Panc1 (cell line): Measurements from ENCODE around the gene CWF19L2. TPM values are rescaled to one million over a fixed set of nuclear protein-coding genes. Genes with fewer than 3 reads are reported as not detected.

Experiments
- ATAC-seq: fragments of 200-7000 bp; cut with Tn5 transposase; 2 replicates; pipeline ENCODE4 v1.9.1; 2020; ENCODE audit warnings: mild to moderate bottlenecking, moderate library complexity
- BruUV-seq: library from RNA; stranded (reverse); fragments of 400-500 nt; replicated peaks from 2 replicates; lab custom pipeline; 2021; lab: Mats Ljungman, UMichigan
- CTCF ChIA-PET: fragments of 300-600 bp; sonication (Branson Sonifier 250); formaldehyde crosslinking; loops from one replicate; lab custom pipeline; 2022; ENCODE audit warnings: antibody characterized with exemption; lab: Charles Lee
- POLR2A ChIA-PET: fragments of 300-600 bp; sonication (Branson Sonifier 250); formaldehyde crosslinking; loops from one replicate; lab custom pipeline; 2022; ENCODE audit warnings: antibody characterized with exemption; lab: Charles Lee
- DNase-seq: peaks from one replicate; pipeline ENCODE4 v3.0.0-alpha.2; 2010; ENCODE audit warnings: low read depth, low spot score
- H3K27ac ChIP-seq: 2 replicates; pipeline ENCODE4 v1.5.1; 2011; ENCODE audit warnings: mild to moderate bottlenecking, low read length, inconsistent platforms
- H3K27me3 ChIP-seq: fragments of 200-500 bp; sonication (Bioruptor generic); 2 replicates; pipeline ENCODE4 v1.6.0; 2014; ENCODE audit warnings: low read length, inconsistent platforms; ENCODE audit not compliant: control insufficient read depth, insufficient read depth
- H3K36me3 ChIP-seq: fragments of 200-500 bp; sonication (Bioruptor generic); 2 replicates; pipeline ENCODE4 v1.5.1; 2014; ENCODE audit warnings: inconsistent platforms, mild to moderate bottlenecking, low read length, moderate library complexity; ENCODE audit not compliant: control insufficient read depth, insufficient read depth
- H3K4me1 ChIP-seq: 2 replicates; pipeline ENCODE4 v1.5.1; 2011; ENCODE audit warnings: inconsistent platforms, mild to moderate bottlenecking, low read length, moderate library complexity; ENCODE audit not compliant: control insufficient read depth, insufficient read depth
- H3K4me3 ChIP-seq, 2 experiments: 2 replicates each; pipeline ENCODE4 v1.5.1; 2011 to 2012; ENCODE audit warnings: low read depth in 2 of 2, low read length in 2 of 2, mild to moderate bottlenecking in 2 of 2, inconsistent platforms in 1 of 2, moderate library complexity in 1 of 2
- H3K9me3 ChIP-seq: fragments of 200-500 bp; sonication (Bioruptor generic); 2 replicates; pipeline ENCODE4 v1.5.1; 2014; ENCODE audit warnings: low read depth, mild to moderate bottlenecking, inconsistent platforms, low read length, moderate library complexity; ENCODE audit not compliant: control insufficient read depth, insufficient read depth
- CTCF ChIP-seq: fragments of 450-650 bp; IDR thresholded peaks from 2 replicates; pipeline ENCODE4 v1.5.1; 2017; ENCODE audit warnings: mild to moderate bottlenecking
- POLR2AphosphoS5 ChIP-seq: IDR thresholded peaks from 2 replicates; pipeline ENCODE4 v1.6.1; 2012; ENCODE audit warnings: mild to moderate bottlenecking, low read depth, low read length, moderate library complexity
- REST ChIP-seq, 2 experiments: IDR thresholded peaks; 2 replicates each; pipeline ENCODE4 v1.6.1; 2011 to 2012; ENCODE audit warnings: low read depth in 2 of 2, control low read depth in 1 of 2, low read length in 1 of 2, mild to moderate bottlenecking in 1 of 2, moderate library complexity in 1 of 2; ENCODE audit not compliant: insufficient read depth in 1 of 2
- SIN3A ChIP-seq: IDR thresholded peaks from 2 replicates; pipeline ENCODE4 v1.6.1; 2012; ENCODE audit warnings: low read depth, mild to moderate bottlenecking, low read length, moderate library complexity, borderline replicate concordance; ENCODE audit not compliant: insufficient read depth
- TCF7L2 ChIP-seq: IDR thresholded peaks from 2 replicates; pipeline ENCODE4 v1.6.1; 2011; ENCODE audit warnings: mild to moderate bottlenecking, low read depth, low read length, inconsistent platforms
- in situ Hi-C: cut with HindIII; loops from 2 replicates; pipeline ENCODE4 v1.10.0; 2016; ENCODE audit warnings: low sequenced_read_pairs, low pct_unique_long_range_greater_than_20kb
- intact Hi-C: fragments of 100-400 bp; cut with micrococcal nuclease; formaldehyde crosslinking; loops from one replicate; pipeline ENCODE4 v1.10.0; 2022; ENCODE audit not compliant: unreplicated experiment
- total RNA-seq: library from RNA; stranded (reverse); gene quantifications from one replicate; pipeline ENCODE4 v1.2.1, GENCODE V29; 2021; ENCODE audit not compliant: unreplicated experiment

The CWF19L2 gene
- total RNA-seq, 1 experiment from 2014 or later: 11.1 TPM

- TF ChIP-seq TCF7L2 (no peak), CTCF (no peak), SIN3A (no peak), REST (IDR thresholded peaks at IDR 0.05; ENCODE audit: insufficient read depth in 1 of 2, low read depth in 2 of 2, low read length in 1 of 2) (no peak), POLR2AphosphoS5 (no peak)
- Histone ChIP-seq H3K4me3 (no peak overlapping the region), H3K4me1 (no peaks in the 10 kb centered on the region), H3K27me3 (no peaks in the 10 kb centered on the region), H3K9me3 (no peaks in the 10 kb centered on the region), H3K36me3 (no peaks in the 10 kb centered on the region), H3K27ac (no peak overlapping the region)
- ChIA-PET POLR2A (no interaction called here), CTCF (no interaction called here)
- DNase-seq (no peak), ATAC-seq (no peak)
- in situ Hi-C loops: no loop called here
- intact Hi-C loops: no loop called here
- no TSS peak for BruUV-seq
Observed at GRCh38 chr11:107329164-107329563, 128.5 kb downstream of the CWF19L2 start.

- no peak overlapping the region for H3K4me3 ChIP-seq
- BruUV-seq: no TSS peak
- no peaks in the 10 kb centered on the region for H3K36me3 ChIP-seq
- ChIA-PET CTCF (interaction anchor here (0.7 kb wide), 1 partner anchor 1547 kb away, joined by 9 read pairs; no protein-coding TSS in a partner anchor), POLR2A (no interaction called here)
- no peaks in the 10 kb centered on the region for H3K4me1 ChIP-seq
- peaks cover 7% of the 10 kb centered on the region; the same call in 1 of the 2 replicates for H3K9me3 ChIP-seq
- H3K27me3 ChIP-seq: no peaks in the 10 kb centered on the region
- ATAC-seq: no peak
- no peak for DNase-seq
- in situ Hi-C loops: no loop called here
- intact Hi-C loops: no loop called here
- TF ChIP-seq TCF7L2 (no peak), CTCF (no peak), REST (IDR thresholded peaks at IDR 0.05; ENCODE audit: insufficient read depth in 1 of 2, low read depth in 2 of 2, low read length in 1 of 2) (no peak), POLR2AphosphoS5 (no peak), SIN3A (no peak)
- H3K27ac ChIP-seq: no peak overlapping the region
Observed at GRCh38 chr11:107316426-107316825, 141.2 kb downstream of the CWF19L2 start.
